Left lung (tissue), 10 donors: Measurements from ENCODE around the gene MEGF9. TPM values are rescaled to one million over a fixed set of nuclear protein-coding genes. Genes with fewer than 3 reads are reported as not detected.
A peak's percentile ranks its signal among the peaks of the same experiment; 100 is the strongest.

Source experiments
- ATAC-seq: fragments of 200-7000 bp; cut with Tn5 transposase; one replicate; pipeline ENCODE4 v1.9.1; 2020; ENCODE audit warnings: moderate library complexity
- DNase-seq, 4 donors: peaks; one replicate each; pipeline ENCODE4 v3.0.0-alpha.2; 2013 to 2020
- H3K27ac ChIP-seq, 2 donors: fragments of 200-600 bp; sonication (generic) in 1 of 2; one replicate each; pipeline versions ENCODE4 v1.5.0 to v1.8.0; 2020 to 2021
- H3K27me3 ChIP-seq, 2 donors: fragments of 200-600 bp; sonication (generic) in 1 of 2; one replicate each; pipeline versions ENCODE4 v1.5.0 to v1.8.0; 2020 to 2021
- H3K36me3 ChIP-seq, 2 donors: fragments of 200-600 bp; sonication (generic) in 1 of 2; one replicate each; pipeline versions ENCODE4 v1.5.0 to v1.8.0; 2020 to 2021
- H3K4me1 ChIP-seq, 2 donors: fragments of 200-600 bp; one replicate each; pipeline ENCODE4 v1.8.0; 2021
- H3K4me3 ChIP-seq, 2 donors: fragments of 200-600 bp; sonication (generic) in 1 of 2; one replicate each; pipeline versions ENCODE4 v1.5.0 to v1.8.0; 2020 to 2021; ENCODE audit warnings: mild to moderate bottlenecking in 1 of 2
- H3K9me3 ChIP-seq, 2 donors: fragments of 200-600 bp; sonication (generic) in 1 of 2; one replicate each; pipeline versions ENCODE4 v1.5.0 to v1.8.0; 2020 to 2021
- CTCF ChIP-seq, 2 donors: fragments of 200-600 bp; sonication (generic) in 1 of 2; IDR thresholded peaks; one replicate each; pipeline versions ENCODE4 v1.5.0 to v1.8.0; 2021; ENCODE audit warnings: antibody characterized with exemption in 2 of 2
- intact Hi-C, 2 donors: fragments of 100-400 bp; cut with DNase I; formaldehyde crosslinking; loops; one replicate each; pipeline versions ENCODE4 v1.11.2 to v1.14.2; 2022
- polyA plus RNA-seq, 6 donors: library from polyadenylated mRNA; unstranded; fragments of 120-200 nt; gene quantifications; one replicate each; pipeline ENCODE4 v1.2.1, GENCODE V29; 2013; ENCODE audit not compliant: insufficient read length in 6 of 6
- total RNA-seq, 2 donors: library from RNA; stranded (reverse); fragmentation: NEBNext Ultra II Directional; extraction: Animal tissue kit (Norgen Biotek cat#: 25700); gene quantifications; one replicate each; pipeline ENCODE4 v1.2.1, GENCODE V29; 2021
- donor health status: DM: no; HTN: yes; CAD: no.
- donor health status: DM: no; HTN: no; CAD: no.

Gene MEGF9
- total and polyA plus RNA-seq, 8 donors = 13.8 to 103 (median 15.3) TPM

GRCh38 chr9:120683150-120683549 is 31.1 kb downstream of the MEGF9 start:
- intact Hi-C loops = no loop called here
- peaks cover 0 to 9% of the 10 kb centered on the region in 2 donors for H3K36me3 ChIP-seq

GRCh38 chr9:120681121-120681520 is 33.1 kb downstream of the MEGF9 start:
- H3K27me3 ChIP-seq = no peaks in the 10 kb centered on the region
- no peak overlapping the region for H3K4me3 ChIP-seq
- DNase-seq (no peak), ATAC-seq (no peak)
- H3K36me3 ChIP-seq = peaks cover 0 to 9% of the 10 kb centered on the region in 2 donors
- no peaks in the 10 kb centered on the region for H3K9me3 ChIP-seq
- intact Hi-C loops = no loop called here
- no peak for TF ChIP-seq CTCF (IDR thresholded peaks at IDR 0.05)
- H3K27ac ChIP-seq = peak overlapping the region in 1 of 2 donors; percentile 11
- H3K4me1 ChIP-seq = peaks cover 6 to 77% of the 10 kb centered on the region in 2 donors

More at GRCh38 chr9:120683150-120683549, 31.1 kb downstream of the MEGF9 start:
- Histone ChIP-seq H3K4me1 (peaks cover 6 to 69% of the 10 kb centered on the region in 2 donors), H3K27me3 (no peaks in the 10 kb centered on the region), H3K9me3 (no peaks in the 10 kb centered on the region), H3K27ac (peak overlapping the region; percentile 74 to 78), H3K4me3 (no peak overlapping the region)
- DNase-seq (no peak), ATAC-seq (no peak)
- no peak for TF ChIP-seq CTCF (IDR thresholded peaks at IDR 0.05)

GRCh38 chr9:120680579-120680978 is 33.7 kb downstream of the MEGF9 start:
- H3K4me3 ChIP-seq = no peak overlapping the region
- H3K9me3 ChIP-seq = no peaks in the 10 kb centered on the region
- ATAC-seq (no peak), DNase-seq (peak in 1 of 4 donors; percentile 32)
- peaks cover 0 to 9% of the 10 kb centered on the region in 2 donors for H3K36me3 ChIP-seq
- peak overlapping the region in 1 of 2 donors; percentile 11 for H3K27ac ChIP-seq
- intact Hi-C loops = no loop called here
- H3K4me1 ChIP-seq = peaks cover 9 to 77% of the 10 kb centered on the region in 2 donors
- no peak for TF ChIP-seq CTCF (IDR thresholded peaks at IDR 0.05)
- H3K27me3 ChIP-seq = no peaks in the 10 kb centered on the region

GRCh38 chr9:120680161-120680560 is 34.1 kb downstream of the MEGF9 start:
- ATAC-seq (no peak), DNase-seq (no peak)
- intact Hi-C loops = no loop called here
- Histone ChIP-seq H3K9me3 (no peaks in the 10 kb centered on the region), H3K4me3 (no peak overlapping the region), H3K4me1 (peaks cover 7 to 73% of the 10 kb centered on the region in 2 donors), H3K27ac (peak overlapping the region in 1 of 2 donors; percentile 11), H3K27me3 (no peaks in the 10 kb centered on the region), H3K36me3 (peaks cover 0 to 9% of the 10 kb centered on the region in 2 donors)
- no peak for TF ChIP-seq CTCF (IDR thresholded peaks at IDR 0.05)

GRCh38 chr9:120677965-120678364 is 36.3 kb downstream of the MEGF9 start:
- ATAC-seq = no peak
- DNase-seq = no peak
- intact Hi-C loops = no loop called here
- Histone ChIP-seq H3K4me3 (no peak overlapping the region), H3K27me3 (no peaks in the 10 kb centered on the region), H3K36me3 (peaks cover 0 to 9% of the 10 kb centered on the region in 2 donors), H3K4me1 (peaks cover 3 to 51% of the 10 kb centered on the region in 2 donors), H3K9me3 (no peaks in the 10 kb centered on the region), H3K27ac (no peak overlapping the region)
- no peak for TF ChIP-seq CTCF (IDR thresholded peaks at IDR 0.05)
